Fibroblast of mammary gland (primary cell): ENCODE results near the gene CD302.
"Not testable (repeated sequence)": the region's sequence is repeated elsewhere in the genome, so short reads cannot be mapped to it uniquely, and the experiment has no call there.

ENCODE experiments used
- DNase-seq: peaks from one replicate; pipeline ENCODE4 v3.0.0-alpha.2; 2010; ENCODE audit warnings: low read depth
- H3K4me3 ChIP-seq: 2 replicates; pipeline ENCODE4 v1.5.1; 2011; ENCODE audit warnings: low read depth, mild to moderate bottlenecking, low read length, moderate library complexity; ENCODE audit not compliant: control insufficient read depth
- TF ChIP-seq, protein P1 (sequence below): conservative IDR thresholded peaks from 2 replicates; pipeline ENCODE4 v1.5.1; 2011; ENCODE audit warnings: low read depth, low read length, inconsistent platforms; ENCODE audit not compliant: control insufficient read depth, insufficient read depth

Gene CD302

DNA sequence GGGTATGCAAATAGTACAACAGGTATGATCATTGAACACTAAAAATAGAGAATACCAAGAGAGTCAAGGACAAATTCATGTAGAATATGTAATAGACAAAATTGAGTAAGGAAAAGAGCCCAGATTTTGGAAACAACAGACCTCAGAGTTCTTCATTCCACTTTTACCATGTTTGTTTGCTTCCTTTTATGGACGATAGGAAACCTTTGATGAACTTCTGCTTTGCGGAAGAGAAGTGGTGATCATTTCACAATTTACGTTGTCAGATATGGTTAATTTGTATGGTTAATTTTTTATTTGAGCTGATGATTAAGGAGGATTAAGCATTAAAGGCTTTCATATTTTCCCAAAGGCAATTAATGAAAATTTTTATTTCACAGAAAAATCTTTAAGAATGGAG, 69.4 kb downstream of the CD302 start:
- TF ChIP-seq, protein P1, sequence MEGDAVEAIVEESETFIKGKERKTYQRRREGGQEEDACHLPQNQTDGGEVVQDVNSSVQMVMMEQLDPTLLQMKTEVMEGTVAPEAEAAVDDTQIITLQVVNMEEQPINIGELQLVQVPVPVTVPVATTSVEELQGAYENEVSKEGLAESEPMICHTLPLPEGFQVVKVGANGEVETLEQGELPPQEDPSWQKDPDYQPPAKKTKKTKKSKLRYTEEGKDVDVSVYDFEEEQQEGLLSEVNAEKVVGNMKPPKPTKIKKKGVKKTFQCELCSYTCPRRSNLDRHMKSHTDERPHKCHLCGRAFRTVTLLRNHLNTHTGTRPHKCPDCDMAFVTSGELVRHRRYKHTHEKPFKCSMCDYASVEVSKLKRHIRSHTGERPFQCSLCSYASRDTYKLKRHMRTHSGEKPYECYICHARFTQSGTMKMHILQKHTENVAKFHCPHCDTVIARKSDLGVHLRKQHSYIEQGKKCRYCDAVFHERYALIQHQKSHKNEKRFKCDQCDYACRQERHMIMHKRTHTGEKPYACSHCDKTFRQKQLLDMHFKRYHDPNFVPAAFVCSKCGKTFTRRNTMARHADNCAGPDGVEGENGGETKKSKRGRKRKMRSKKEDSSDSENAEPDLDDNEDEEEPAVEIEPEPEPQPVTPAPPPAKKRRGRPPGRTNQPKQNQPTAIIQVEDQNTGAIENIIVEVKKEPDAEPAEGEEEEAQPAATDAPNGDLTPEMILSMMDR: no peak
- H3K4me3 ChIP-seq: no peak overlapping the region
- no peak for DNase-seq

DNA sequence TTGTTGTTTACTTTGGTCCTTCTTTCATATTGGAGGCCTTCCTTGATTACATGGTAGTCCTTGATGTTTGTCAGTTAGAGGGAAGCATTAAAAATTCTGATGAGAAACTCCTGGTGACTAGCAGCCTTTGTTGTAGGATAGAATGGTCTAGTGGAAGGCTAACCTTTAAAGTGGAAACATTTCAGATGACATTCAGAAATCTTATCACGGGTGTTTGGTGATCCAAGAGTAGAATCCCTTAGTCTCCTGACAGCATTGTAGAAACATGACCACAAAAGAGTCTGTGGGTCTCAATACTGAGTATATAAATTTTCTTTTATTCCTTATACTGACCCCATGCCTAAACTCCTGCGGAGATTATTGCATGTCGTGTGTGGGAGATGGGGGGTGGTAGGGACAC, 72.3 kb downstream of the CD302 start:
- H3K4me3 ChIP-seq: no peak overlapping the region
- no peak for DNase-seq
- TF ChIP-seq, protein P1: no peak

DNA sequence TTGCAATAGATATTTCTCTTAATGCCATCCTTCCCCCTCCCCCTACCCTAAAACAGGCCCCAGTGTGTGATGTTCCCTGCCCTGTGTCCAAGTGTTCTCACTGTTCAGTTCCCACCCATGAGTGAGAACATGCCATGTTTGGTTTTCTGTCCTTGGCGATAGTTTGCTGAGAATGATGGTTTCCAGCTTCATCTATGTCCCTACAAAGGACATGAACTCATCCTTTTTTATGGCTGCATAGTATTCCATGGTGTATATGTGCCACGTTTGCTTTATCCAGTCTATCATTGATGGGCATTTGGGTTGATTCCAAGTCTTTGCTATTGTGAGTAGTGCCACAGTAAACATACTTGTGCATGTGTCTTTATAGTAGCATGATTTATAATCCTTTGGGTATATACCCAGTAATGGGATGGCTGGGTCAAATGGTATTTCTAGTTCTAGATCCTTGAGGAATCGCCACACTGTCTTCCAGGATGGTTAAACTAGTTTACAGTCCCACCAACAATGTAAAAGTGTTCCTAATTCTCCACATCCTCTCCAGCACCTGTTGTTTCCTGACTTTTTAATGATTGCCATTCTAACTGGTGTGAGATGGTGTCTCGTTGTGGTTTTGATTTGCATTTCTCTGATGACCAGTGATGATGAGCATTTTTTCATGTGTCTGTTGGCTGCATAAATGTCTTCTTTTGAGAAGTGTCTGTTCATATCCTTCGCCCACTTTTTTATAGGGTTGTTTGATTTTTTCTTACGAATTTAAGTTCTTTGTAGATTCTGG, 73.0 kb downstream of the CD302 start:
- DNase-seq, H3K4me3 ChIP-seq: not testable (repeated sequence)

DNA sequence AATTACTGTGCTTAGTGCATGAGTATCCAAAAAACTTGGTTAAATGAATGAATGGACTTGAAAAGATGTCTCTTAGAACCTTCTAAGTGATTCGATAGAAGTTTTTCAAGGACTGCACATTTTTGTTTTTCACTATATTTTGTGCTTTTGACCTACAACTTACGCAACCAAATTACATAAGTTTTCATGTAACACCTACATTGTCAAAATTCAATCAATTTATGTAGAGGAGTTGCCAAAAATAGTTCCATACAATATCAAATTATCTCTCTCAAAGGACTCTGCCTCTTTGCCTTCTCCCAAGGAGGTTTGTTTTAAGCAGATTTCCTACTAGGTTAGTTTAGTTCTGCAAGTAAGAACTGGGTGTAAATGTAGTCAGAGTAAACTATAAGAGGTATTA, 75.4 kb downstream of the CD302 start:
- H3K4me3 ChIP-seq: no peak overlapping the region
- TF ChIP-seq, protein P1: no peak
- no peak for DNase-seq

DNA sequence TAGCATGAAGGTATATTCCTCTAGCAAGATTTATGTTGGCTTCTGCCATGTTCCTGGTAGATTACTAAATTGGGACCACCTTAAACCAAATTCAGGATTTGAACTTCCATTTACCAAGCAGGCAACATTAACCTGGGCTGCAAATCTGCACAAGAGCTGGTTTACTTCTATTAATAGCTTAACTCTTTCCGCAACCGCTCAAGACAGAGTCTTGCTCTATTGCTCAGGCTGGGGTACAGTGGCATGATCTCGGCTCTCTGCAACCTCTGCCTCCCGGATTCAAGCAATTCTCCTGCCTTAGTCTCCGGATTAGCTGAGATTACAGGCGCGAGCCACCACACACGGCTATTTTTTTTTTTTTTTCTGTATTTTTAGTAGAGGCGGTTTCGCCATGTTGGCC, 77.3 kb downstream of the CD302 start:
- TF ChIP-seq, protein P1: no peak
- DNase-seq: no peak
- no peak overlapping the region for H3K4me3 ChIP-seq
